K562 (cell line): ENCODE measurements around the gene PDIA5. TPM values are rescaled to one million over a fixed set of nuclear protein-coding genes. Genes with fewer than 3 reads are reported as not detected.

Source experiments
- ATAC-seq: fragments of 200-7000 bp; cut with Tn5 transposase; 3 replicates; pipeline ENCODE4 v1.9.1; 2020; ENCODE audit warnings: moderate library complexity
- BruUV-seq: library from RNA; stranded (reverse); fragments of 400-500 nt; replicated peaks from 2 replicates; lab custom pipeline; 2021; lab: Mats Ljungman, UMichigan
- CTCF ChIA-PET: fragments of 300-600 bp; formaldehyde crosslinking; extraction: SDS; loops from one replicate; lab custom pipeline; 2021; ENCODE audit warnings: low intra/inter-chr PET ratio; lab: Yijun Ruan, JAX
- POLR2A ChIA-PET: fragments of 300-600, 350-650 bp; sonication (Branson Sonifier 250); formaldehyde crosslinking; extraction: SDS; loops from one replicate; lab custom pipeline; 2021; ENCODE audit warnings: antibody characterized with exemption, inconsistent platforms; lab: Yijun Ruan, JAX
- DNase-seq, 4 experiments: peaks; one replicate each; pipeline versions ENCODE4 v3.0.0 to v3.0.0-alpha.2; 2011 to 2018; ENCODE audit warnings: low spot score in 3 of 4, mixed read lengths in 3 of 4; ENCODE audit errors: extremely low read depth in 1 of 4
- FAIRE-seq: peaks from 2 replicates; lab custom pipeline; 2011; peaks lifted over from hg19 to GRCh38; lab: Jason Lieb, UNC
- H2AFZ ChIP-seq: 2 replicates; pipeline ENCODE4 v1.6.0; 2011; ENCODE audit warnings: low read depth, low read length, control low read depth, inconsistent platforms
- H3K27ac ChIP-seq: fragments of 200-600 bp; 3 replicates; pipeline ENCODE4 v1.8.0; 2011; ENCODE audit warnings: low read depth, mild to moderate bottlenecking, control low read depth, inconsistent platforms, low read length, moderate library complexity, mixed read lengths; ENCODE audit errors: extremely low read depth
- H3K27me3 ChIP-seq, 2 experiments: fragments of 300-600 bp in 1 of 2; 2 replicates in 1 of 2; 3 replicates in 1 of 2; pipeline versions ENCODE4 v1.6.0 to v1.8.0; 2011; ENCODE audit warnings: inconsistent platforms in 2 of 2, low read length in 2 of 2, mild to moderate bottlenecking in 1 of 2, mixed read lengths in 1 of 2, moderate library complexity in 1 of 2; ENCODE audit not compliant: control insufficient read depth in 2 of 2, insufficient read depth in 2 of 2
- H3K36me3 ChIP-seq: fragments of 300-600 bp; 3 replicates; pipeline ENCODE4 v1.8.0; 2011; ENCODE audit warnings: mild to moderate bottlenecking, low read length, inconsistent platforms; ENCODE audit not compliant: control insufficient read depth, insufficient read depth
- H3K4me1 ChIP-seq, 2 experiments: fragments of 200-600 bp in 1 of 2; replicated peaks in 1 of 2; 2 replicates in 1 of 2; 3 replicates in 1 of 2; pipeline versions ENCODE4 v1.5.1 to v1.8.0; 2011; ENCODE audit warnings: inconsistent platforms in 2 of 2, low read length in 2 of 2, mild to moderate bottlenecking in 1 of 2, mixed read lengths in 1 of 2, moderate library complexity in 1 of 2; ENCODE audit not compliant: control insufficient read depth in 2 of 2, insufficient read depth in 2 of 2
- H3K4me2 ChIP-seq: 2 replicates; pipeline ENCODE4 v1.6.1; 2011; ENCODE audit warnings: low read length, control low read depth, inconsistent platforms, mixed read lengths; ENCODE audit not compliant: insufficient read depth
- H3K4me3 ChIP-seq: fragments of 200-600 bp; sonication (generic), shearing (Covaris generic); 2 replicates; pipeline ENCODE4 v1.5.1; 2016; ENCODE audit warnings: control low read depth, inconsistent platforms
- H3K79me2 ChIP-seq: fragments of 200-600 bp; 3 replicates; pipeline ENCODE4 v1.8.0; 2011; ENCODE audit warnings: low read length, inconsistent platforms; ENCODE audit not compliant: control insufficient read depth, insufficient read depth
- H3K9ac ChIP-seq, 2 experiments: 2 replicates each; pipeline versions ENCODE4 v1.6.0 to v1.6.1; 2011; ENCODE audit warnings: low read depth in 2 of 2, low read length in 2 of 2, control low read depth in 1 of 2, inconsistent platforms in 1 of 2, mild to moderate bottlenecking in 1 of 2, mixed read lengths in 1 of 2; ENCODE audit not compliant: insufficient read depth in 1 of 2
- H3K9me1 ChIP-seq: one replicate; pipeline ENCODE4 v1.6.0; 2011; ENCODE audit warnings: inconsistent platforms, mild to moderate bottlenecking, low read length, moderate library complexity; ENCODE audit not compliant: control insufficient read depth, insufficient read depth
- H3K9me3 ChIP-seq: replicated peaks from 2 replicates; pipeline ENCODE4 v1.5.1; 2011; ENCODE audit warnings: low read depth, low read length, inconsistent platforms; ENCODE audit not compliant: control insufficient read depth, insufficient read depth
- H4K20me1 ChIP-seq: replicated peaks from 2 replicates; pipeline ENCODE4 v1.6.1; 2011; ENCODE audit warnings: low read length, inconsistent platforms, mixed read lengths; ENCODE audit not compliant: control insufficient read depth, insufficient read depth
- ATF6 ChIP-seq: sonication (generic); formaldehyde crosslinking; IDR thresholded peaks from 2 replicates; pipeline ENCODE4 v1.4.0; 2020; ENCODE audit warnings: mild to moderate bottlenecking, missing genetic modification reagents
- CREB3L1 ChIP-seq: fragments of 450-650 bp; IDR thresholded peaks from 2 replicates; pipeline ENCODE4 v1.6.1; 2014; ENCODE audit warnings: low read depth, mild to moderate bottlenecking, moderate library complexity, borderline replicate concordance
- ESRRB ChIP-seq: fragments of 250-450 bp; sonication (Bioruptor Pico); IDR thresholded peaks from 2 replicates; pipeline ENCODE4 v1.5.0; 2020; ENCODE audit warnings: mild to moderate bottlenecking, moderate library complexity, borderline replicate concordance
- HSF4 ChIP-seq: fragments of 250-450 bp; sonication (Bioruptor Pico); IDR thresholded peaks from 2 replicates; pipeline ENCODE4 v2.1.2; 2022; ENCODE audit warnings: mild to moderate bottlenecking, moderate library complexity, borderline replicate concordance
- LCOR ChIP-seq: sonication (generic); formaldehyde crosslinking; IDR thresholded peaks from 2 replicates; pipeline ENCODE4 v1.8.0; 2022; ENCODE audit warnings: mild to moderate bottlenecking, missing genetic modification reagents
- ZNF395 ChIP-seq: fragments of 200-800 bp; sonication (Bioruptor generic); IDR thresholded peaks from 2 replicates; pipeline ENCODE4 v1.6.1; 2017; ENCODE audit warnings: missing genetic modification characterization, missing compliant biosample characterization
- ZNF444 ChIP-seq: fragments of 250-450 bp; sonication (Bioruptor Pico); IDR thresholded peaks from 2 replicates; pipeline ENCODE4 v1.4.0; 2020; ENCODE audit warnings: mild to moderate bottlenecking, moderate library complexity
- ZNF512 ChIP-seq: IDR thresholded peaks from 2 replicates; pipeline ENCODE4 v1.6.1; 2016; ENCODE audit warnings: missing genetic modification characterization, missing compliant biosample characterization
- ZNF740 ChIP-seq, 3 experiments: fragments of 200-800 bp in 1 of 3; sonication (Bioruptor generic) in 1 of 3; sonication (generic) in 1 of 3; formaldehyde crosslinking in 1 of 3; IDR thresholded peaks; 2 replicates each; pipeline versions ENCODE4 v1.6.1 to v1.8.0; 2016 to 2022; ENCODE audit warnings: mild to moderate bottlenecking in 2 of 3, missing compliant biosample characterization in 2 of 3, missing genetic modification characterization in 2 of 3, missing genetic modification reagents in 1 of 3
- whole genome bisulfite sequencing: fragments of 100-300 bp; shearing (Covaris generic); methylation state at CpG from one replicate; pipeline ENCODE4 v1.1.6; 2016; ENCODE audit warnings: low coverage, mixed read lengths; ENCODE audit not compliant: insufficient coverage; ENCODE audit errors: missing lambda C conversion rate; 5-methylcytosine and 5-hydroxymethylcytosine counted together
- in situ Hi-C: fragments of 300-500 bp; cut with MboI; formaldehyde crosslinking; loops from 4 replicates; pipeline ENCODE4 v1.15.0; 2018; ENCODE audit warnings: inconsistent platforms, mixed read lengths
- intact Hi-C: fragments of 100-400 bp; cut with micrococcal nuclease; formaldehyde crosslinking; loops from 2 replicates; pipeline ENCODE4 v1.14.2; 2022
- polyA plus RNA-seq, 8 experiments: library from polyadenylated mRNA; depleted of rRNA in 4 of 8; stranded (reverse) in 5 of 8; unstranded in 3 of 8; fragments of >200 nt; fragmentation: Nextera tagmentation in 2 of 8; fragmentation: Illumina TruSeq in 1 of 8; extraction: Ambion mirVana in 2 of 8; extraction: Trizol in 1 of 8; gene quantifications; 2 replicates each; pipeline versions ENCODE4 v1.2.1 to v1.2.3, GENCODE V29; 2011 to 2014; ENCODE audit warnings: inconsistent platforms in 1 of 8, missing spikeins in 1 of 8
- total RNA-seq, 7 experiments: library from RNA; depleted of rRNA in 6 of 7; stranded (reverse); fragments of >200 nt in 6 of 7; fragmentation: Illumina TruSeq in 2 of 7; extraction: Trizol in 2 of 7; gene quantifications; 2 replicates each; pipeline versions ENCODE4 v1.2.1 to v1.2.3, GENCODE V29; 2011 to 2021; ENCODE audit warnings: low replicate concordance in 1 of 7

The PDIA5 gene
- total and polyA plus RNA-seq, 9 of the 15 experiments (the other 6 are each of a cell fraction or from before 2014, with no cell fraction given), result 3.4 to 31.8 (median 19.6) TPM

- no peak for TF ChIP-seq ATF6 (CRISPR knock-in tag)
These were observed 57.1 kb downstream of the PDIA5 start (continued) for GRCh38 chr3:123123716-123124616.

GRCh38 chr3:123124971-123125370 lies 58.1 kb downstream of the PDIA5 start:
- H3K36me3 ChIP-seq, result peaks cover 88% of the 10 kb centered on the region
- TF ChIP-seq ZNF444 (no peak), HSF4 (CRISPR knock-in tag) (no peak), ZNF395 (CRISPR knock-in tag) (no peak), CREB3L1 (no peak), ZNF512 (tag) (no peak), LCOR (no peak), ZNF740 (CRISPR knock-in tag; IDR thresholded peaks at IDR 0.05) (no peak), ZNF740 (tag; IDR thresholded peaks at IDR 0.05) (no peak), ESRRB (CRISPR knock-in tag) (no peak)

More at GRCh38 chr3:123124971-123125370, 58.1 kb downstream of the PDIA5 start:
- H3K9me1 ChIP-seq, result peaks cover 2% of the 10 kb centered on the region
- no peaks in the 10 kb centered on the region; the same call in 1 of the 2 replicates for H4K20me1 ChIP-seq
- no peak overlapping the region for H3K4me2 ChIP-seq
- POLR2A ChIA-PET, result no interaction called here
- no TSS peak for BruUV-seq
- no peak overlapping the region for H3K27ac ChIP-seq
- no peaks in the 10 kb centered on the region for H3K9me3 ChIP-seq
- no peak overlapping the region for H2AFZ ChIP-seq
- ATAC-seq (no peak), DNase-seq (no peak), FAIRE-seq (no peak)
- 92% methylated on average over 6 of the region's 7 CpGs for WGBS
- H3K79me2 ChIP-seq, result no peaks in the 10 kb centered on the region
- no peaks in the 10 kb centered on the region for H3K27me3 ChIP-seq
- in situ Hi-C loops, result no loop called here
- no peak overlapping the region for H3K9ac ChIP-seq
- CTCF ChIA-PET, result no interaction called here
- intact Hi-C loops, result no loop called here
- no peaks in the 10 kb centered on the region for H3K4me1 ChIP-seq
- no peak overlapping the region for H3K4me3 ChIP-seq
